Large intestine (tissue), 3 donors: ENCODE results near the gene NUTF2. TPM values are rescaled to one million over a fixed set of nuclear protein-coding genes. Genes with fewer than 3 reads are reported as not detected.

Experiments
- DNase-seq, 2 donors: peaks; one replicate each; pipeline versions ENCODE4 v3.0.0 to v3.0.0-alpha.2; 2013
- H3K27ac ChIP-seq: one replicate; pipeline ENCODE4 v1.5.1; 2013; ENCODE audit warnings: low read length
- H3K27me3 ChIP-seq: 2 replicates; pipeline ENCODE4 v1.6.1; 2013; ENCODE audit warnings: low read length; ENCODE audit not compliant: control insufficient read depth, insufficient read depth
- H3K36me3 ChIP-seq: 2 replicates; pipeline ENCODE4 v1.6.1; 2013; ENCODE audit warnings: low read length; ENCODE audit not compliant: control insufficient read depth, insufficient read depth
- H3K4me1 ChIP-seq: one replicate; pipeline ENCODE4 v1.6.1; 2013; ENCODE audit warnings: low read length; ENCODE audit not compliant: control insufficient read depth, insufficient read depth
- H3K4me3 ChIP-seq: one replicate; pipeline ENCODE4 v1.5.1; 2013; ENCODE audit warnings: low read length
- H3K9me3 ChIP-seq: one replicate; pipeline ENCODE4 v1.6.1; 2013; ENCODE audit warnings: mild to moderate bottlenecking, low read depth, low read length, moderate library complexity; ENCODE audit not compliant: control insufficient read depth
- WGBS: methylation state at CpG from one replicate; pipeline ENCODE4 v1.1.5; 2013; ENCODE audit warnings: low lambda C conversion rate; ENCODE audit not compliant: insufficient coverage; 5-methylcytosine and 5-hydroxymethylcytosine counted together
- polyA plus RNA-seq: library from polyadenylated mRNA; unstranded; fragments of 120-200 nt; gene quantifications from one replicate; pipeline ENCODE4 v1.2.1, GENCODE V29; 2013

Gene NUTF2
- polyA plus RNA-seq, 1 donor, result 123 TPM

GRCh38 chr16:67806428-67807147 lies 40.1 kb upstream of the NUTF2 start, which contains the start of the genes RANBP10 and TSNAXIP1:
TSS of gene RANBP10 (minus strand) at chr16:67806560. CDS start at chr16:67806536, 24 bp downstream.
TSS of gene TSNAXIP1 (plus strand) at chr16:67806889. CDS start at chr16:67807150, 261 bp downstream.
- Histone ChIP-seq H3K4me3 (peak within 1 kb of the TSS; percentile 92), H3K4me1 (peaks cover 12% of the 10 kb centered on the region), H3K9me3 (no peaks in the 10 kb centered on the region), H3K27ac (peak within 1 kb of the TSS; percentile 75), H3K27me3 (no peaks in the 10 kb centered on the region), H3K36me3 (peaks cover 21% of the 10 kb centered on the region)
- DNase-seq, result peak; percentile 99 to 100
- no CpG with 5 or more reads among the region's 54 CpGs for WGBS

- no peaks in the 10 kb centered on the region for H3K9me3 ChIP-seq
- H3K27ac ChIP-seq, result no peak overlapping the region
- H3K4me1 ChIP-seq, result peaks cover 12% of the 10 kb centered on the region
- DNase-seq, result no peak
- H3K27me3 ChIP-seq, result no peaks in the 10 kb centered on the region
- H3K4me3 ChIP-seq, result peak overlapping the region; percentile 92
- 58% methylated on average over 6 of the region's 24 CpGs for WGBS
- H3K36me3 ChIP-seq, result peaks cover 15% of the 10 kb centered on the region
Observed at GRCh38 chr16:67807148-67807682, 39.5 kb upstream of the NUTF2 start.

GRCh38 chr16:67811899-67812298 lies 34.8 kb upstream of the NUTF2 start:
- DNase-seq, result no peak
- Histone ChIP-seq H3K9me3 (no peaks in the 10 kb centered on the region), H3K4me1 (no peaks in the 10 kb centered on the region), H3K27ac (no peak overlapping the region), H3K4me3 (no peak overlapping the region), H3K27me3 (no peaks in the 10 kb centered on the region), H3K36me3 (no peaks in the 10 kb centered on the region)
- WGBS, result 100% methylated on average over 1 of the region's 1 CpG

GRCh38 chr16:67814567-67814966 lies 32.2 kb upstream of the NUTF2 start:
- H3K27ac ChIP-seq, result no peak overlapping the region

GRCh38 chr16:67820608-67821259 lies 26.0 kb upstream of the NUTF2 start:
- Histone ChIP-seq H3K4me1 (no peaks in the 10 kb centered on the region), H3K4me3 (no peak overlapping the region), H3K27ac (no peak overlapping the region), H3K9me3 (no peaks in the 10 kb centered on the region), H3K27me3 (no peaks in the 10 kb centered on the region), H3K36me3 (no peaks in the 10 kb centered on the region)
- no CpG with 5 or more reads among the region's 11 CpGs for WGBS
- no peak for DNase-seq

More at GRCh38 chr16:67814567-67814966, 32.2 kb upstream of the NUTF2 start:
- H3K27me3 ChIP-seq, result no peaks in the 10 kb centered on the region
- WGBS, result no CpG with 5 or more reads among the region's 8 CpGs
- no peaks in the 10 kb centered on the region for H3K4me1 ChIP-seq
- H3K9me3 ChIP-seq, result no peaks in the 10 kb centered on the region
- no peak for DNase-seq
- no peak overlapping the region for H3K4me3 ChIP-seq
- H3K36me3 ChIP-seq, result no peaks in the 10 kb centered on the region

- DNase-seq, result no peak
- WGBS, result no CpG with 5 or more reads among the region's 2 CpGs
- Histone ChIP-seq H3K27ac (no peak overlapping the region), H3K9me3 (no peaks in the 10 kb centered on the region), H3K36me3 (peaks cover 8% of the 10 kb centered on the region), H3K27me3 (no peaks in the 10 kb centered on the region), H3K4me1 (no peaks in the 10 kb centered on the region), H3K4me3 (no peak overlapping the region)
Observed at GRCh38 chr16:67822511-67822910, 24.2 kb upstream of the NUTF2 start.

- Histone ChIP-seq H3K9me3 (no peaks in the 10 kb centered on the region), H3K4me1 (no peaks in the 10 kb centered on the region), H3K36me3 (peaks cover 27% of the 10 kb centered on the region), H3K27me3 (no peaks in the 10 kb centered on the region), H3K27ac (no peak overlapping the region), H3K4me3 (no peak overlapping the region)
- DNase-seq, result no peak
- no CpG with 5 or more reads among the region's 8 CpGs for WGBS
Observed at GRCh38 chr16:67825119-67825518, 21.6 kb upstream of the NUTF2 start.

- no peaks in the 10 kb centered on the region for H3K9me3 ChIP-seq
- peaks cover 35% of the 10 kb centered on the region for H3K36me3 ChIP-seq
- WGBS, result no CpG with 5 or more reads among the region's 14 CpGs
- H3K27ac ChIP-seq, result no peak overlapping the region
- no peak for DNase-seq
- no peaks in the 10 kb centered on the region for H3K4me1 ChIP-seq
- no peaks in the 10 kb centered on the region for H3K27me3 ChIP-seq
- no peak overlapping the region for H3K4me3 ChIP-seq
Observed at GRCh38 chr16:67825906-67826305, 20.8 kb upstream of the NUTF2 start.

- Histone ChIP-seq H3K36me3 (peaks cover 51% of the 10 kb centered on the region), H3K27me3 (no peaks in the 10 kb centered on the region)
Observed at GRCh38 chr16:67828651-67829050, 18.1 kb upstream of the NUTF2 start.

GRCh38 chr16:67833030-67833414 lies 13.7 kb upstream of the NUTF2 start:
- no peak for DNase-seq
- Histone ChIP-seq H3K27ac (no peak overlapping the region), H3K4me3 (peak overlapping the region; percentile 87), H3K9me3 (no peaks in the 10 kb centered on the region), H3K4me1 (peaks cover 13% of the 10 kb centered on the region), H3K27me3 (no peaks in the 10 kb centered on the region), H3K36me3 (peaks cover 42% of the 10 kb centered on the region)
- no CpG with 5 or more reads among the region's 3 CpGs for WGBS

More at GRCh38 chr16:67828651-67829050, 18.1 kb upstream of the NUTF2 start:
- Histone ChIP-seq H3K9me3 (no peaks in the 10 kb centered on the region), H3K4me1 (peaks cover 8% of the 10 kb centered on the region), H3K4me3 (no peak overlapping the region), H3K27ac (no peak overlapping the region)
- no peak for DNase-seq
- WGBS, result no CpG with 5 or more reads among the region's 4 CpGs
